Astrocyte of the spinal cord (primary cell): Measurements from ENCODE around the gene GRB10.

ENCODE experiments used
- DNase-seq: peaks from one replicate; pipeline ENCODE4 v3.0.0; 2011; ENCODE audit warnings: low read depth, low spot score
- H3K4me3 ChIP-seq: 2 replicates; pipeline ENCODE4 v1.5.1; 2011; ENCODE audit warnings: low read depth, mild to moderate bottlenecking, low read length, moderate library complexity
- in situ Hi-C: cut with HindIII; loops from 2 replicates; pipeline ENCODE4 v1.10.0; 2017; ENCODE audit warnings: low sequenced_read_pairs
- TF ChIP-seq, protein P1 (sequence below): IDR thresholded peaks from 2 replicates; pipeline ENCODE4 v1.5.1; 2012; ENCODE audit warnings: low read depth, mild to moderate bottlenecking, low read length, inconsistent platforms

The GRB10 gene

GRCh38 chr7:50781381-50782293 is 1.1 kb downstream of the GRB10 start:
- in situ Hi-C loops, result no loop called here
- H3K4me3 ChIP-seq, result no peak overlapping the region
- DNase-seq, result no peak
- TF ChIP-seq, protein P1, sequence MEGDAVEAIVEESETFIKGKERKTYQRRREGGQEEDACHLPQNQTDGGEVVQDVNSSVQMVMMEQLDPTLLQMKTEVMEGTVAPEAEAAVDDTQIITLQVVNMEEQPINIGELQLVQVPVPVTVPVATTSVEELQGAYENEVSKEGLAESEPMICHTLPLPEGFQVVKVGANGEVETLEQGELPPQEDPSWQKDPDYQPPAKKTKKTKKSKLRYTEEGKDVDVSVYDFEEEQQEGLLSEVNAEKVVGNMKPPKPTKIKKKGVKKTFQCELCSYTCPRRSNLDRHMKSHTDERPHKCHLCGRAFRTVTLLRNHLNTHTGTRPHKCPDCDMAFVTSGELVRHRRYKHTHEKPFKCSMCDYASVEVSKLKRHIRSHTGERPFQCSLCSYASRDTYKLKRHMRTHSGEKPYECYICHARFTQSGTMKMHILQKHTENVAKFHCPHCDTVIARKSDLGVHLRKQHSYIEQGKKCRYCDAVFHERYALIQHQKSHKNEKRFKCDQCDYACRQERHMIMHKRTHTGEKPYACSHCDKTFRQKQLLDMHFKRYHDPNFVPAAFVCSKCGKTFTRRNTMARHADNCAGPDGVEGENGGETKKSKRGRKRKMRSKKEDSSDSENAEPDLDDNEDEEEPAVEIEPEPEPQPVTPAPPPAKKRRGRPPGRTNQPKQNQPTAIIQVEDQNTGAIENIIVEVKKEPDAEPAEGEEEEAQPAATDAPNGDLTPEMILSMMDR, result no peak

DNA sequence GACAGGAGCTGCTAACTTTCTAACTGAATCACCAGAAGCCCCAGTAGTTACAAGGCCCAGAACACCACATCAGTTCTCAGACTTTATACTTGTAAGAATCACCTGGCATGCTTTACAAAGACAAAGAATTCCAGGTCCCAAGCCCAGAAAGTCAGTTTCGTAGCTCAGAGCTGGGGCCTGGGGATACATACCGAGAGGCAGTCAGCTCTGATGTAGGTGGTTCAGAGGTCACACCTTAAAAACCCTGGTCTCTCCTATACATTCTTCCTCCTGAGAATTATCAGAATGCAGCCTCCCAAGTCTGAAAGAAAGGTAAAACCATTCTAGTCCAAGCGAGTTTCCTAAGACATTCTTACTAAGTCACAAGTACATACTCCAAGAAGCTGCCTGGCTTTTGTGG is 2.3 kb downstream of the GRB10 start:
- in situ Hi-C loops, result no loop called here
- TF ChIP-seq, protein P1, result no peak

DNA sequence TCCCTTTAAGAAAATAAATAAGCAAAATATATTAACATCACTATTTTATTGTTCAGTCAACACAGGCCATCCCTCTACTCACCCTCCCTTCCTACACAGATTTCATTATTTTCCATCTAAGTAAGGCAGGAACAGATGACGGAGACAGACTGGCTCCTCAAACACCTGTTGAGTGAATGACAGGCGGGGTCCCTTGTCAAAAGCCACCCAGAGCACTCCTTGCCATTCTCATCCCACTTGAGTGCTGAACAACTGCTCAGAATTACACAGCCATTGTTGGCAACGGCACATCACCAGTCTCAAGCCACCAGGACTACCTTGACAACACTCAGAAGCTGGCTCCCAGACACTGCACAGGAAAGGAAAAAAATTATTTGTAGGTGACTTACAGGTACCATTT is 3.3 kb downstream of the GRB10 start:
- no peak overlapping the region for H3K4me3 ChIP-seq
- DNase-seq, result no peak
- in situ Hi-C loops, result no loop called here
- TF ChIP-seq, protein P1, result no peak

More for the DNA sequence above, 2.3 kb downstream of the GRB10 start:
- no peak overlapping the region for H3K4me3 ChIP-seq
- no peak for DNase-seq

- in situ Hi-C loops, result no loop called here
- TF ChIP-seq, protein P1, result no peak
- H3K4me3 ChIP-seq, result no peak overlapping the region
- DNase-seq, result no peak
Observed at GRCh38 chr7:50778189-50778588, 4.5 kb downstream of the GRB10 start.

DNA sequence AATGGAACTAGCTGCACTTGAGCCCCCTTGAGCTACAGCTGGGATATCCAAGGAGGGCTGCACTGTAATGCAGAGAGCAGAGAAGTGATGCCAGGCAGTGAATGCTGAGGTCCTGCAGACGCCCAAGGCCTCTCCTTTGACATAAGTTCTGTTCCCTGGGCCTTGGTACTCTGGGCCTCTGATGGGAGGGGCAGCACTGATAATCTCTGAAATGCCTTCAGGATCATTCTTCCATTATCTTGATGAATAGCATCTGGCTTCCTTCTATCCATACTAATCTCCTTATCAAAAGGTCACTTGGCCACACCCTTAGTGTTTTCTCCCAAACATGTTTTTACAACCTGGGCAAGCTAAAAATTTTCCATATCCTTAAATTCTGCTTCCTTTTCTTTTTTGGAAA is 6.9 kb downstream of the GRB10 start:
- H3K4me3 ChIP-seq, result no peak overlapping the region
- DNase-seq, result no peak
- in situ Hi-C loops, result no loop called here
- TF ChIP-seq, protein P1, result no peak

GRCh38 chr7:50775231-50775630 is 7.5 kb downstream of the GRB10 start:
- in situ Hi-C loops, result no loop called here
- DNase-seq, result no peak
- no peak overlapping the region for H3K4me3 ChIP-seq
- TF ChIP-seq, protein P1, result no peak
